SK-MEL-5 (cell line): ENCODE data around the gene MBD1. TPM values are rescaled to one million over a fixed set of nuclear protein-coding genes. Genes with fewer than 3 reads are reported as not detected.
"Not testable (repeated sequence)": the region's sequence is repeated elsewhere in the genome, so short reads cannot be mapped to it uniquely, and the experiment has no call there.

Source experiments
- DNase-seq: peaks from one replicate; pipeline ENCODE4 v3.0.0-alpha.2; 2016; ENCODE audit warnings: low read depth, low spot score
- in situ Hi-C: cut with HindIII; loops from 2 replicates; pipeline ENCODE4 v1.10.0; 2016; ENCODE audit warnings: low sequenced_read_pairs, high pct_unique_total_duplicates, low pct_unique_long_range_greater_than_20kb
- total RNA-seq: library from RNA; depleted of rRNA; stranded (reverse); fragments of >200 nt; shearing (Covaris generic); gene quantifications from 2 replicates; pipeline ENCODE4 v1.2.3, GENCODE V29; 2014

MBD1 gene
- total RNA-seq, 1 experiment from 2014 or later = 38.2 TPM

DNA sequence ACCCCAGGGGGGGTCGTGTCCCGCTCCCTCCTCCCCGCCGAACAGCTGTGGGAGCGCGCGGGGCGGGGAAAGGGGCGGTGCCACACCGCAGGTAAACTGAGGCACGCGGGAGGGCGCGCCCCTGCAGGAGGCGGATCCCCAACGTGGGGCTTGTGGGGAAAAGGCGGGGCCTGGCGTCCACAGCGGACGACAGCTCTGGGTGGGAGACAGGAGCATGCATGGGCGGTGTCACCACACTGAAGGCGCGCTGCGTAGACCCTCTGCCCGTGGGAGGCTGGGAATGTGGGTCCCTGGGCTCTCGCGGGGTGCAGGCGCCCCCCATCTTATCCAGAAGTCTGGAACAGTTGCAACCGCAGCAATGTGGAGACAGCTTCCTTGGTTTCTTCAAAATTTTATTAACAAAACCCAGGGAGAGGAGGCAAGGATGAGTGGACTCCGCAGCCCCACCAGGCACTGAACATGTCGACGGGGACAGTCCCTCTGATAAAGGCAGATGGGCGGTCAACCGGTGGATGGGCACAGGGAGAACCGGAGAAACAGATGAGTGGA, 723 bp upstream of the MBD1 start:
- in situ Hi-C loops = no loop called here
- no peak for DNase-seq

- in situ Hi-C loops = no loop called here
- DNase-seq = no peak
These were observed 522 bp downstream of the MBD1 start for GRCh38 chr18:50280707-50281294.

- in situ Hi-C loops = no loop called here
- no peak for DNase-seq
These were observed 1.6 kb downstream of the MBD1 start for GRCh38 chr18:50279752-50280151.

- no peak for DNase-seq
- in situ Hi-C loops = no loop called here
These were observed 3.4 kb downstream of the MBD1 start for GRCh38 chr18:50277942-50278341.

- in situ Hi-C loops = no loop called here
- DNase-seq = no peak
These were observed 4.9 kb downstream of the MBD1 start for GRCh38 chr18:50276452-50276851.

- in situ Hi-C loops = no loop called here
- no peak for DNase-seq
These were observed 5.8 kb downstream of the MBD1 start for GRCh38 chr18:50275503-50276036.

GRCh38 chr18:50274941-50275340, 6.4 kb downstream of the MBD1 start:
- in situ Hi-C loops = no loop called here
- no peak for DNase-seq

DNA sequence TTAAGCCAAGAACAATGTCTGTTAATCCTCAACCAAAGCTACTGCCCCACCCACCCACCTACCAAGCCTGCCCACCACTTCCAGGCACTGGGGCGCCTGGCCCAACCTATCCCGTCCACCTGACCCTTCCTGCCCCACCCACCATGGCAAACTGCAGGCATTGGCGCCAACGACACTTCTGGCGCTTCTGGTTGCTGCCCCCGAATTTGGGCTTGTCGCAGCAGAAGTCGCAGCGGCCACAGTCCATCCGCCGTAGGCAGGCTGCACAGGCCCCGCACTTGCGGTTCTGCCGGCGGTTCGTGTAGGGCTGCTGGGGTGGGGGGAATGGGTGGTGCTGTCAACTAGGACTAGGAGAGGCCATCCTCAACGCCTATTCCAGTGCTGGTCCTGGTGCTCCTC, 7.3 kb downstream of the MBD1 start:
- in situ Hi-C loops = no loop called here

GRCh38 chr18:50273203-50274043, 7.9 kb downstream of the MBD1 start:
- in situ Hi-C loops = no loop called here
- DNase-seq = no peak

More for the DNA sequence above, 7.3 kb downstream of the MBD1 start:
- DNase-seq = no peak

- DNase-seq = no peak
- in situ Hi-C loops = no loop called here
These were observed 8.8 kb downstream of the MBD1 start for GRCh38 chr18:50272568-50272967.

GRCh38 chr18:50268022-50268747, 13.1 kb downstream of the MBD1 start:
- in situ Hi-C loops = no loop called here
- peak; percentile 35 for DNase-seq

DNA sequence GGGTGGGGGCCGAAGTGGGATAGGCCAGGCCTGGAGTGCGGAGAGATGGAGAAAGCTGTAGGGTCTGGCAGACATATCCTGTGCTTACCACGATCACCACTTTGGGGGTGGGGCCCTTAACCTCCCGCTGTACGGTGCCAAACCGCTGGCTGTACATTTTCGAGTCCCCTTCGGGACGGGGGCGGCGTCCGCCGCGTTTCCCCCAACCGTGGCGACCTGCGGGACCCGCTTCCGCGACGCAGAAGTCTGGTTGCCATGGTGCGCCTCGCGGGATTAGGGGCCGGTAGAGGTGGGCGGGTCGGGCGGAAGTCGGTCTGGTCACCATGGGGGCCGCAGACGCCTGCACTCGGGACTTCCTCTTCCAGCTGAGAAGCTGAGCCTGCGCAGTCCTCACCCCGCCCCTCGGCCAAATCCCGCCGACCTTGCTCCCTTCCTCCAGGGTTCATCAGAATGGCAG, 15.0 kb downstream of the MBD1 start, which contains the start of gene CFAP53:
TSS of gene CFAP53 (minus strand) at position 248 of the 457 bp plus-strand sequence. CDS start at position 157, 91 bp downstream.
- DNase-seq = peak; percentile 75
- in situ Hi-C loops = no loop called here

DNA sequence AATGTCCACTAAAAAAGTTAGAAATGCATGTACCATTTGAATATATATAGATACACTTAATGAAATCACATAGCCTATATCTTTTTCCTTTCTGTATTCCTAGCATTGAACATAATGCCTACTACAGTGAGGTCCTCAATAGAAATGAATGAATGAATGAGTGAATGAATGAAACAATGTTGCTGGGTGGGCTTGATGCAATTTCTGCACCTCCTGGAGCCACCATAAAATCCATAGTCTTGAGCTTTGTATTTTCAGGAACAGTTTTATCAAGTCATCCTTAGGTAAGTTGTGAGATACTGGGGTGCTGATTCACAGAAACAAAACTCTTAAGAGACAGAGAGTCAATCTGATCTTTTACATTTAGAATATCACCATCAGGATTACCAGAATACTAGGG, 18.3 kb downstream of the MBD1 start:
- in situ Hi-C loops = no loop called here
- DNase-seq = no peak

DNA sequence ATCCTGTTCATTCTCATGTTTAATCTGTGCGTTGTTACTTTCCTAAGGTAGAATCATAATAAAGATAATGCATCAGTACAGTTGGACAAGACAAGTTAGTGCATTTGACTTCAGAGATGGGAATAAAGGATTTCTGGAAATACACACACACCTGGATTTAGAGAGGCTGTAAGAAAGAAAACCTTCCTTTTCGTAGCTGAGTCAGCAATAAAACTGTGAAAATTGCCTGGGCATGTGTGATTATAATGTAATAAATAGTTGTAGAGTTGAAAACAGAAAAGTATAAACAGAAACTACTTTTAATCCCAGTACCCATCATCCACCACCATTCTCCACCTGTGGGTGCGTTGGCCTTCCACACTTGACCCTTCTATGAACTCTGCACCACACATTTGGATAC, 30.4 kb downstream of the MBD1 start:
- no peak for DNase-seq
- in situ Hi-C loops = no loop called here

- in situ Hi-C loops = no loop called here
- no peak for DNase-seq
These were observed 31.7 kb downstream of the MBD1 start for GRCh38 chr18:50249576-50249975.

DNA sequence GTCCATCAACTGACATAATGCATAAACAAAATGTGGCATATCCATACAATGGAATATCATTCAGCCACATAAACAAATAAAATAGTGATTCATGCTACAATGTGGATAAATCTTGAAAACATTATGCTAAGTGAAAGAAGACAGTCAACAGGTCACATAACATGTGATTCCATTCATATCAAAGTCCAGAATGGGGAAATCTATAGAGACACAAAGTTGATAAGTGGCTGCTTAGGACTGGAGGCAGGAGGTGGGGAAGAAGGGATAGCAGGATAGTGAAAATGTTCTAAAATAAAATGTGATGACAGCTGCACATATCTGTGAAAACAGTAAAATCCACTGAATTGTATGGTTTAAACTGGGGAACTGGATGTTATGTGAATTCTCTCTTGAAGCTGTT, 33.8 kb downstream of the MBD1 start:
- no peak for DNase-seq
- in situ Hi-C loops = no loop called here

GRCh38 chr18:50241768-50242167, 39.6 kb downstream of the MBD1 start:
- DNase-seq, in situ Hi-C loops: not testable (repeated sequence)

DNA sequence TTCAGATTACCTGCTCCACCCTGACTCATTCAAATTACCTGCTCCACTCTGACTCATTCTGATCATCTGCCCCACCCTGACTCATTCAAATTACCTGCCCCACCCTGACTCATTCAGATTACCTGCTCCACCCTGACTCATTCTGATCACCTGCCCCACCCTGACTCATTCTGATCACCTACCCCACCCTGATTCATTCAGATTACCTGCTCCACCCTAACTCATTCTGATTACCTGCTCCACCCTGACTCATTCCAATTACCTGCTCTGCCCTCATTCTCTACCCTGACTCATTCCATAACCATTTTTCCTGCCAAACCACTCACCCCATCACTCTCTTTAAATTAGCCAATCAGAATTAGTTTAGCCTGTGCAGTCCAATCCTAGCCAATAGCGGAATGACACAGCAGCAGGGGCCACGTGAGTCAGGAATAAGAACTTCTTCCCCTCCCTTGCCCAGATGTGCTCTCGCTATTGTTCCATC, 41.2 kb downstream of the MBD1 start:
- in situ Hi-C loops = no loop called here
- no peak for DNase-seq
